ENCODE results near the gene INO80D.
"Not testable (repeated sequence)": the region's sequence is repeated elsewhere in the genome, so short reads cannot be mapped to it uniquely, and the experiment has no call there.

Gene INO80D

DNA sequence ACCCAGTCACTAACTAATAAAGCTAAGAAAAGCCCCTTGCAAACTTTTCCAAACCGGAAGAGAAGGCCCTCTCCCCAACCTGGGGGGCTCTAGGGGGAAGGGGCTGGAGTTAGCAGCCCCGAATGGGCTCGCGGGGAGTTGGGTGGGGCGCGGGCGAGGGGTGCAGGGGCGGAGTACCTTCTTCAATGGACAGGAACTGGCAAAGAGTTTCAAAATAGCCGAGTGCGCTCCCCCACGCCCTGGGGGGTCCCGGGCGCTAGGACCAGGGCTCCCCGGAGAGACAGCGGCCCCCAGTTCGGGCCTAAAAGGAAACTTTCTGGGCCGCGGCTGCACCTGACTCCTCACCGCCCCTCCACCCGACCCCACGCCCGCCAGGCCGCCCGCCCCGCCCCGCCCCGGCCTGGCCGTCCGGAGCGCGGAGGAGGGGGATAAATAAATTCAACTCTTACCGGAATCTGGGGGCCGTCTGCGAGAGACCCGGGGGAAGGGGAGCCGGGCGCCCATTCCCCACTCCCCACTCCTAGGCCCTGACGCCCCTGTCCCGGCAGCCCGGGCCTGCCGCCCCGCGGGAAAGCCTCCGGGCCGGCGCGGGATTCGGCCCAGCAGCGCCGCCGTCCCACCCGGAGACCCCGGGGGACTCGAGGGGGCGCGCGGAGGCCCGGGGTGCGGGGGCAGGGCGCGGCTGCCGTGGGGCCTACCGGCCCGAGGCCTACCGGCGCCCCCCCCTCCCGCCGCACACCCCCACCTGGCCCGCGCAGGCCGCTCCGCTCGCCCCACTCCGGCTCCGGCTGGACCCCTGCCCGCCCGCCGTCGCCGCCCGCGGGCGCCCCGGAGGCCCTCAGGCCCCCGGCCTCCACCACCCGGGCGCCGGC, 868 bp downstream of the INO80D start:
- peak; percentile 22 to 28 for DNase-seq (ENCODE audit: low read depth in 1 of 2, low spot score in 1 of 2)

DNA sequence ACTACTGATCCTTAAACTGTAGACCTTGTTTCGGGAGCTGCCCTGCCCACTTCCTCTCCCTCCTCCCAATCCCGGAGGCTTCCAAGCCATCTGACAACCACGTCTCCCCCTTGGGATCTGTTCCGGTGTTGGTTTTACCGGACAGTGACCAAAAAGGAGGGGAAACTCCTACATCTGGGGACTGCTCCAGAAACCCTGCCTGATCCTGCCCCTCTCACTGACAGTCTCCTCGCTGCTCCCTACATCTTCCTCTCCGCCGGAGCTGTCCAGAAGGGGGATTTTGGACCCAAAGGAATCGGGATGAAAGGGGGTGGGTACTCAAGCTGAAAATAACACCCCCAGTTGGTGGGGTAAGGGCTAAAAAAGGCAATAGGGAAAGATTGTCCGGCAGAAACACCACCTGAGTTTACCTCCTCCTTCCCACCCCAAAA, 1.5 kb downstream of the INO80D start:
- DNase-seq (ENCODE audit: low read depth in 1 of 2, low spot score in 1 of 2), result peak in 1 of 2 donors; percentile 1

DNA sequence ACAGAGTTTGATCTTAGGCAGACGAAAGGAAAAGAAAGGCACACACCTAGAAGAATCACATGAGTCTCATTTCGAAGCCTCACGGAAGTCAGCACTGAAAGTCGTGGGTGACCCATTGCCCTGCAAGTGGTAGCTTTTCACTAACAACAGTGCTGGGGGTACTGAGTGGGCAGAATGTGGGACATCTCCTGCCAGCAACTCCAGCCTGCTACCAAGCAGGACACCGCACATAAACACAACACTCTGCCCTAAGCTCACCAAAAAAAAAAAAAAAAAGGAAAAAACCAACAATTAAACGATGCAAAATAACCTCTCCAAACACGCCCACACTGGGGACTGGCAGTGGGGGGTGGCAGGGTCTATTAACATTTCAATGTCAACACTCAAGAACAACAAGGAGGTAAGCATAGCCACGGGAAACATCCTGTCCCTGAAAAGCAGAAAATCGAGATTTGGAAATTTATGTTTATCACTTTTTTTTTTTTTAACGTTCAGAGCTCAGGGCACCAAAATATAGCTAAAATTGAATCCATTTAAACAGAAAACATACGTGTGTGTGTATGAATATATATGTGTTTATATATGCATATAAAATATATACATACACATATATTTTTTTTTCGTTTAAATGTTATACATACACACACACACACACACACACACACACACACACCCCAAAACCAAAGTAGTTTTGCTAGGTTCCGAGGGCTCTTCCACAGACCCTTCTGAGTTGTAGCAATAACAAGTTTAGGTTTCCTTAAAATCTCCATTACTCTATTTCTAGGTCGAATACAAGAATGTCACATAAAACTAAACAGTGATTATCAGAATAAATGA, 2.2 kb downstream of the INO80D start:
- peak in 1 of 2 donors; percentile 1 for DNase-seq (ENCODE audit: low read depth in 1 of 2, low spot score in 1 of 2)

- DNase-seq (ENCODE audit: low read depth in 1 of 2, low spot score in 1 of 2), result no peak
These were observed 3.6 kb downstream of the INO80D start for GRCh38 chr2:206082298-206082843.

GRCh38 chr2:206080927-206081326, 5.0 kb downstream of the INO80D start:
- no peak for DNase-seq (ENCODE audit: low read depth in 1 of 2, low spot score in 1 of 2)

DNA sequence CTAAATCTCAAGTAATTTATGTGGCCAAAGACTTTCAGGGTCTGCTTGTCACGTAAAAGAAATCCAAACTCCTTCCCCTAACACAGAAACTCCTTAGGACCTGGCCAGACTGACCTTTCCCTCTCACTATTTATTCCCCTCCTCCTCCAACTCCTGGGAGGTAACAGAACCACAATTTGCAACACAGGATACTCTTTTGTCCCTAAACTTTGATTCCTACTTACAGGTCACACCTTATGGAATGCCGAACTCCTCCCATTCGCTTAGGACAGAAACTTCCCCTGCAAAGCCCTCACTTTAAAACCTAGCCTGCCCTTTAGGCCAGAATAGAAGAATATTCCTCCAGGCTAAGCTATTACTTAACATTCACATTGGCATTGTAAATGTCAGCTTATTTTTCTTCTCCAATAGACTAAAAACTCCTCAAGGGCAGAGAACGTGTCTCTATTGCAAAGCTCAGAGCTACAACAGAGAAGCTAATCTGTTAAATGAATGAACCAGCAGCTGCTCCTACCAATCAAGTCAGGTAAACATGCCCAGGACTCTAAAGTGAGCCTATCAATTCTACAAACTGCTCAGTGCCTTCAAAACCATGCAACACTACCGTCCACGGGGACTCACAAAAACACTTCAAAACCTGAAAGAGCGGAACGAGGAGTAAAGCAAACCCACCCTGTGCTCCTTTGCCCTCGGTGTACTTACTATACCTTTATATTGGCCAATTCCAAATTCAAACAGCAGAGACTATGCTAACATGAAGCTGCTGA, 6.1 kb downstream of the INO80D start:
- DNase-seq (ENCODE audit: low read depth in 1 of 2, low spot score in 1 of 2), result no peak

DNA sequence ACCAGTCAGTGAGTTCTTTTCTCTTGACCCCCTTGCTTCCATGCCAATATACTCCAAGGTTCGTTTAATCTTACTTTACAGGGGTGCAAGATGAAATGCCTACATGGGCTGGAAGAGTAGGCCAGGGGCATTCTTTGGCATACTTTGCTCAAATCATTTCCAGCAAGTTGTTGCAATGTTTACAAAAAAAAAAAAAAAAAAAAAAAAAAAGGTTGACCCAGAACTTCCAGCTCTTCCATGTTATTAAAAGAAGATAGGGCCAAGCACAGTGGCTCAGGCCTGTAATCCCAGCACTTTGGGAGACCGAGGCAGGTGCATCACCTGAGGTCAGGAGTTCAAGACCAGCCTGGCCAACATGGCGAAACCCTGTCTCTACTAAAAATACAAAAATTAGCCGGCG, 8.1 kb downstream of the INO80D start:
- not testable (repeated sequence) for DNase-seq (ENCODE audit: low read depth in 1 of 2, low spot score in 1 of 2)

DNA sequence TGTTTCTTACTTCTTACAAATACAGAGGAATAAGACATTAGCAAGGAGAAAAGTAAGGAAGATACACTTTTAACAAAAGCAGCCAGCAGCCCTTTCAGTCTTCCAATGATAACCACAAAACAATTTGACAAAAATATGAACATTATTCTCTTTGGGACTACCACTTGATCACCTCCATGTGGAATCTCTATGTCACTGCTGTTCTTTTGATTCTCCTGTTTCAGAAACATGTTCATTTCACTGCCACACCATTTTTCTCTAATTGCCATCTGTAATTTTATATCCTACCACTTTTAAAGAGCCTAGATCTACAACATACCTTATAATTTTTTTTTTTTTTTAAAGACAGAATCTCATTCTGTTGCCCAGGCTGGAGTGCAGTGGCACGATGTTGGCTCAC, 10.9 kb downstream of the INO80D start:
- no peak for DNase-seq (ENCODE audit: low read depth in 1 of 2, low spot score in 1 of 2)

DNA sequence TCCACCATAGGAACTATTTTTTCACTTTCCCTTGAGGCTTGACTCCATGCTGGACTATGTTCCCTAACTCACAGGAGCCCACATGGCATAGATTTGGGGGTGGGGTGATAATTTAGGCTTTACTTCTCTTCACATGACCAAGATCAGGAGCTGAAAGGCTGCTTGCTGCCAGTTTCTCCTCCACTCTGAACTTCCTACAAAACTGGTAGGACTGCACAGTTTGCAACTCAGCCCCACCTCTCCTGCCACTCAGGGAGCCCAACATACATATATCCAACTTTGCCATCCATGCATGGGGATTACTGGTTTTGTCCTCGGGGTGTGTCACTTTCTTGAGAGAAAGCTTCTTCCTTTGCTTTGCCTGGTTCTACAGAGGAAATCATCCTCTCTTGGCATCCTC, 14.2 kb downstream of the INO80D start:
- DNase-seq (ENCODE audit: low read depth in 1 of 2, low spot score in 1 of 2), result no peak

- DNase-seq (ENCODE audit: low read depth in 1 of 2, low spot score in 1 of 2), result no peak
These were observed 16.6 kb downstream of the INO80D start for GRCh38 chr2:206069417-206069816.

- no peak for DNase-seq (ENCODE audit: low read depth in 1 of 2, low spot score in 1 of 2)
These were observed 17.8 kb downstream of the INO80D start for GRCh38 chr2:206068207-206068606.

GRCh38 chr2:206064077-206064476, 21.9 kb downstream of the INO80D start:
- DNase-seq (ENCODE audit: low read depth in 1 of 2, low spot score in 1 of 2), result no peak

DNA sequence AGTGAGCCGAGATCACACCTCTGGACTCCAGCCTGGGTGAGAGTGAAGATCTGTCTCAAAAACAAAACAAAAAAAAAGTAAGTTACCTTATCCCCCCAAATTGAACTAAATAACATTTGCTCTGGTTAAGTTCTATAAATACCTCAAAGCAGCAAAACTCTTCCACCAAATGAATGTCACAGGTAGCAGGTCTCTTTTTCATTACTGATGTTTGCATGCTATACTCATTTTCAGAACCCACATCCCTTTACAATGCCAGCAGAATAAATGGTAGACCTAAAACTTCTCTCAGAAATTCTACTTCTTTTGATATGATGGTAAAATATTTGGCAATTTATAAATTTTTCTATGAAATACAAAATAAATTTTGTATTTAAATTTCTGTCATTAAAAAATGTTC, 22.3 kb downstream of the INO80D start:
- DNase-seq (ENCODE audit: low read depth in 1 of 2, low spot score in 1 of 2), result no peak

- no peak for DNase-seq (ENCODE audit: low read depth in 1 of 2, low spot score in 1 of 2)
These were observed 23.2 kb downstream of the INO80D start for GRCh38 chr2:206062724-206063123.

DNA sequence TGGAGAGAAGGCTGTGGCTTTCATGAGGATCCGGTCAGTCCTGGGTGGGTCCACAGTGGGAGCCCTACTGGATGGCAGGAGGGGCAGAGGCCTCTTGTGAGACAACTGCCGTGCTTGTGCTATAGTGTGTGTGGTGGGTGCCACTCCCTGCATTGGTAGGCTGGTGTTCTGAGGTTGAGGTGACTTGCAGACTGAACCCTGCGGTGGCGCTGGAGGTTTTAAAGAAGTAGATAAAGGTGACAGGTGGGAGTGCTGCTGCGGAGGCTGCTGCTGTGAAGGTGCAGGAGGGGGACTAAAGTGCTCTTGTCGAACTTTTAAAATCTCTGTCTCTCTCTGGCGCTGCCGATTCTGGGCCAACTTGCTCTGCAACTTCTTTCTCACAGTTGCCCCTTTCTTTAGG, 29.7 kb downstream of the INO80D start:
- no peak for DNase-seq (ENCODE audit: low read depth in 1 of 2, low spot score in 1 of 2)

- DNase-seq (ENCODE audit: low read depth in 1 of 2, low spot score in 1 of 2), result no peak
These were observed 31.0 kb downstream of the INO80D start for GRCh38 chr2:206054952-206055351.

GRCh38 chr2:206051912-206052311, 34.1 kb downstream of the INO80D start:
- no peak for DNase-seq (ENCODE audit: low read depth in 1 of 2, low spot score in 1 of 2)

DNA sequence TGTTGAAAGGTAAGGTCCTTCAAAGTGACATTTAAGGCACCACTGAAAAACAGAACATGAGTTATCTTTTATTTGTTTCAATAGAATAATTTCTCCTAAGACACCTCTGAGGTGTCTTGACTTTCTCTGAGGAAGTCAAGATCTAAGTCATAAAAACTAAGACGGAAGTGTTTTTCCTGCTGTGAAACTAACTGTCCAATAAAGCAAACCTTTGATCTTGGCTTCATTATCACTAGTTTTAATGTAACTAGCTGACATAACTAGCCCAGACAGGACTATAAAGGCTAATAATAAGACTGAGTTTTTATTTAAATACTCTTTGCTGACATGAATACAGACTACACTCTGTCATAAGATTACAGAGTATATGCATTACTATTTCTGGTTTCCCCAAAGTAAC, 36.6 kb downstream of the INO80D start:
- DNase-seq (ENCODE audit: low read depth in 1 of 2, low spot score in 1 of 2), result no peak

GRCh38 chr2:206045251-206045650, 40.7 kb downstream of the INO80D start:
- no peak for DNase-seq (ENCODE audit: low read depth in 1 of 2, low spot score in 1 of 2)

GRCh38 chr2:206040525-206040924, 45.4 kb downstream of the INO80D start:
- no peak for DNase-seq (ENCODE audit: low read depth in 1 of 2, low spot score in 1 of 2)

- DNase-seq (ENCODE audit: low read depth in 1 of 2, low spot score in 1 of 2), result not testable (repeated sequence)
These were observed 50.6 kb downstream of the INO80D start for GRCh38 chr2:206035393-206035792.

Data from activated T-helper 1 cell treated with anti-CD3 and anti-CD28 coated beads, Interleukin-2, amount 50 U/mL, for 16 hours (primary cell).